SK-N-SH (cell line): ENCODE results near the gene SLC25A30.

Source experiments
- CTCF ChIP-seq: fragments of 200-600 bp; sonication (generic); IDR thresholded peaks from 2 replicates; pipeline ENCODE4 v1.6.1; 2017; ENCODE audit warnings: antibody characterized with exemption, mild to moderate bottlenecking, moderate library complexity
- EP300 ChIP-seq, 2 experiments: IDR thresholded peaks; 2 replicates each; pipeline versions ENCODE4 v1.4.0 to v1.6.1; 2012; ENCODE audit warnings: borderline replicate concordance in 1 of 2, low read depth in 1 of 2, low read length in 1 of 2
- FOXJ3 ChIP-seq: sonication (generic); formaldehyde crosslinking; IDR thresholded peaks from 2 replicates; pipeline ENCODE4 v1.5.1; 2020; ENCODE audit warnings: mild to moderate bottlenecking, missing genetic modification reagents
- GABPA ChIP-seq: IDR thresholded peaks from 2 replicates; pipeline ENCODE4 v1.4.0; 2012; ENCODE audit warnings: low read depth, mild to moderate bottlenecking
- MAX ChIP-seq: IDR thresholded peaks from 2 replicates; pipeline ENCODE4 v1.4.0; 2012; ENCODE audit warnings: low read depth
- POLR2AphosphoS5 ChIP-seq: IDR thresholded peaks from 2 replicates; pipeline ENCODE4 v1.6.1; 2012; ENCODE audit warnings: low read depth, low read length
- REST ChIP-seq: IDR thresholded peaks from 2 replicates; pipeline ENCODE4 v1.6.1; 2012; ENCODE audit warnings: mild to moderate bottlenecking, low read depth, low read length, moderate library complexity

DNA sequence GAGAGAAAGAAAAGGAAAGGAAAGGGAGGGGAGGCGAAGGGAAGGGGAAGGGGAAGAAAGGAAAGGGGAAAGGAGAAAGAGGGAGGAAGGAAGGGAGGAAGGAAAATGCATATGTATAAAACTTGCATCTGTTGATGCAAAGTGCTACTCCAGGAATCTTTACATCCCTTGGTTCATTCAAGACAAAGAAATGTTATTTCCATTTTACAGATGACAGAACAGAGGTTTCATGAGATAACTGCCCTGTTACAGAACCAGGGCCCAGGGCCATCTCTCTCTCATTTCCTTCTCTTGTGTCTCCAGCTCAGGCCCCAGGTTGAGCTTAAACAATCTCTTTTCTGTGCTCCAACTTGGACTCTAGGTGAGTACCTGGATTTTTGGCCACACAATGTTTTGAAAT, 1.8 kb upstream of the SLC25A30 start:
- TF ChIP-seq CTCF (no peak), REST (no peak), FOXJ3 (CRISPR knock-in tag) (no peak), POLR2AphosphoS5 (no peak), EP300 (IDR thresholded peaks at IDR 0.05; ENCODE audit: borderline replicate concordance in 1 of 2, low read depth in 1 of 2, low read length in 1 of 2) (no peak), MAX (no peak), GABPA (no peak)
